ENCODE results near the gene GPR171.

DNA sequence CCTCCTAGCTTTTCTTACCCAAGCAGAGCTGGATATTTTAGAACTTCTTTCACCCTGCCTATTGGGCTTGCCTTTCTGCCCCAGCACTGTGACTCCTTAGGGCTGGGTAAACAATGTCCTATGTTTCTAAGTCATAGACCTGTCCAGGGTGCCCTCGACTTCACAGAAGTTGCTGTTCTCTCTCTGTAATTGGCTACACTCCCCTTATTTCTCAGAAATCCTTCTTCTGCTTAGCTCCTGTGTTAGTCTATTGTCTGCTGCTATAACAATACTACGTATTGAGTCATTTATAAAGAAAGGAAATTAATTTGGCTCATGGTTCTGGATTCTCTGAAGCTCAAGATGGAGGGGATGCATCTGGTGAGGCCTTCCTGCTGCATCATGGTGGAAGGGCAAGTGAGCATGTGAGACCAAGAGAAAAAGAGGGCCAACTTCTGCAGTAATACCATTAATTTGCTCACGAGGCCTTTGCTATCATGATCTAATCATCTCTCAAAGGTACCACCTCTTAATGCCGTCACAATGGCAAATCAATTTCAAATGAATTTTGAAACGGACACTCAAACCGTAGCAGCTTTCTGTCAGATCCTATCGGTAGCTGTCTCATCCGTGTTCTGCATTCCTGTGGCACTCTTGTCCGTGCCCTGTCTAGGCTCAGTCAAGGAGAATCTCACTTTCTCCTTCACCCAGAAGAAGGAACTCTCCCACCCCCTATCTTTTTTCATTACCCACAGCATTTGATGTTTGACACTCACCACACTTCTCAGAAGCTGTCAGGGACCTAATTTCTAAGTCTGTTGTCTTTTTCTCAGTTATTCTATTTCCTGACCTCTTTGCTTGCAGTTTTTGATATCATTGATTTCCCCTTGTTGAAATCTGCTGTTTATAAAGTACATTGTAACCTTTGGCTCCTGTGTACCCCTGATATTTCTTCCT, 22.3 kb upstream of the GPR171 start:
- TF ChIP-seq, protein P1, sequence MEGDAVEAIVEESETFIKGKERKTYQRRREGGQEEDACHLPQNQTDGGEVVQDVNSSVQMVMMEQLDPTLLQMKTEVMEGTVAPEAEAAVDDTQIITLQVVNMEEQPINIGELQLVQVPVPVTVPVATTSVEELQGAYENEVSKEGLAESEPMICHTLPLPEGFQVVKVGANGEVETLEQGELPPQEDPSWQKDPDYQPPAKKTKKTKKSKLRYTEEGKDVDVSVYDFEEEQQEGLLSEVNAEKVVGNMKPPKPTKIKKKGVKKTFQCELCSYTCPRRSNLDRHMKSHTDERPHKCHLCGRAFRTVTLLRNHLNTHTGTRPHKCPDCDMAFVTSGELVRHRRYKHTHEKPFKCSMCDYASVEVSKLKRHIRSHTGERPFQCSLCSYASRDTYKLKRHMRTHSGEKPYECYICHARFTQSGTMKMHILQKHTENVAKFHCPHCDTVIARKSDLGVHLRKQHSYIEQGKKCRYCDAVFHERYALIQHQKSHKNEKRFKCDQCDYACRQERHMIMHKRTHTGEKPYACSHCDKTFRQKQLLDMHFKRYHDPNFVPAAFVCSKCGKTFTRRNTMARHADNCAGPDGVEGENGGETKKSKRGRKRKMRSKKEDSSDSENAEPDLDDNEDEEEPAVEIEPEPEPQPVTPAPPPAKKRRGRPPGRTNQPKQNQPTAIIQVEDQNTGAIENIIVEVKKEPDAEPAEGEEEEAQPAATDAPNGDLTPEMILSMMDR (conservative IDR thresholded peaks at IDR 0.05; ENCODE audit: low read depth, low read length), result no peak
- no peak for TF ChIP-seq EZH2 (IDR thresholded peaks at IDR 0.05; ENCODE audit: borderline replicate concordance, low read depth, low read length, poor library complexity, severe bottlenecking)

Measured in A673 (cell line).